DMS53 treated with DMSO at 0.1 percent for 48 hours (cell line): ENCODE results near the gene MAGEA2B.
"Not testable (repeated sequence)": the region's sequence is repeated elsewhere in the genome, so short reads cannot be mapped to it uniquely, and the experiment has no call there.

ENCODE experiments used
- DNase-seq: peaks from one replicate; lab custom pipeline; 2025; ENCODE audit not compliant: unreplicated experiment; lab: John Stamatoyannopoulos, UW

MAGEA2B gene

DNA sequence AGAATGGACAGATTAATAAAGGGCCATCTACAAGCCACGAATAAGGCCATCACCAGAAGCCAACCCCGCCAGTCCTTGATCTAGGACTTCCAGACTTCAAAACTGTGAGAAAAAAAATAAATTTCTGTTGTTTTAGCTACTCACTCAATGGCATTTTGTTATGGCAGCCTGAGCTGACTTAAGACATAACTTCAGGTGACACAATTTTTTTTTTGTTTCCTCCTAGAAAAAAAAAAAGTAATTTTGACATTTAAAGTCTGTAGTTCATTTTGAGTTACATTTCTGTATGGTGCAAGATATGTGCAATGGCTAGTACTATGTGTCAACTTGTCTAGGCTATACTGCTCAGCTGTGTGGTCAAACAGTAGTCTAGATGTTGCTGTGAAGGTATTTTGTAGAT is 44.5 kb downstream of the MAGEA2B start, which contains the start of gene CSAG3:
CSAG3 (plus strand) TSS at position 301 of the 400 bp plus-strand sequence.
- DNase-seq = not testable (repeated sequence)

GRCh38 chrX:152759544-152759943 is 45.1 kb downstream of the MAGEA2B start:
- DNase-seq = not testable (repeated sequence)

GRCh38 chrX:152761582-152761981 is 47.2 kb downstream of the MAGEA2B start:
- not testable (repeated sequence) for DNase-seq

DNA sequence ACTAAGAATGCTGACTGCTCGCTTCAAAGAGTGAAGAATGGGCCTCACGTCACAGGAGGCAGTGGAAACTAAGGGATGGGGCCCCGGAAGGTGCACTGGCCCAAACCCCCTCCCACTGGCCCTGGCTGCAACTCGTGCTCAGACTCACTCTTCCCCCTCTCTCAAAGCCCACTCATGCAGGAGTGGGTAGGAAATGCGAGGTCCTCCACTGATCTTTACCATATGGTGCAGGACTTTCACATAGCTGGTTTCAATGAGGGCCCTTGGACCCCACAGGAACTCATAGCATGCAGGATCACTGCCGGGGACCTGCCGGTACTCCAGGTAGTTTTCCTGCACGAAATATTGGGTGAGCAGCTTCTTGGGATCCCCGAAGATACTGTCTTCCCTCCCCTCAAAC is 52.1 kb downstream of the MAGEA2B start:
- DNase-seq = not testable (repeated sequence)
